ENCODE data around the gene SND1.

The SND1 gene

GRCh38 chr7:128042012-128042411 is 390.0 kb downstream of the SND1 start:
- intact Hi-C loops (cut with DNase I) = no loop called here
- peak; percentile 37 to 95 (median 84) for DNase-seq

DNA sequence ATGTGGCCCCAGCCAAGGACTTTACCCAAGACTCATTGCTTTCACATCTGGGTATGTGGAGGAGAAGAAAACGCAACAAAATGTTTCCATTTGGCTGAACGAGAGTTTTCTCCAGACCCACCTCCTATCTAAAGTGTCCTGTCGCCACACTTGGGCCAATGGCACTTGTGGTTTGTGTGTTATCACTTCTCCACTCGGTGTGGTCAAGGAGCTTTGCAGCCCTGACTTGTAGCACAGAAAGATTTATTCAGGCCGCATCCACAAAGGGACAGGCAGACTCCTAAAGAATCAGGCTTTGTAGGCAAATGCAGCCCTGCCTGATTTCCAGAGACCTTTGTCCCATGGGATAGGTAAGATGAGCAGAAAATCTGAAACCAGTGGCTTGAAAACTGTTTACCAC is 392.1 kb downstream of the SND1 start:
- intact Hi-C loops (cut with DNase I) = no loop called here
- no peak for DNase-seq

DNA sequence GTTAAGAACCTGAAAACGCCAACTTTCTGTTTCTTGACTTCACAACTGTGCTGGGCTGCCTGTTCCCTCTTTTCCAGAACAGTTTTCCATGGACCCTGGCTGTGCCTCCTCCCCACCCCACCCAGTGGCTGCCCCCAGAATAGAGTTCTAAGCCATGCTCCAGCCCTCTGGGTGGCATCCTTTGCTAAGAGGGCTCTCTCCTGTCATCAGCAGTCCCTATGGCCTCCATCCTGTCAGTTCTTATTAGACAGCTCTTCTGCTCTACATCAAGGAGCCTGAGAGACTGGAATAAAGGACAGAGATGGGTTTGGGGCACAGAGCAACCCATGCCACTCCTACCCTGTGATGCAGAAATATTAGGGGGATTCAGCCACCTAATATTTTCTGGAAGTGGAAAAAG is 393.2 kb downstream of the SND1 start:
- no peak for DNase-seq
- intact Hi-C loops (cut with DNase I) = no loop called here

GRCh38 chr7:128045766-128046165 is 393.8 kb downstream of the SND1 start:
- no peak for DNase-seq
- intact Hi-C loops (cut with DNase I) = no loop called here

GRCh38 chr7:128052404-128052803 is 400.4 kb downstream of the SND1 start:
- intact Hi-C loops (cut with DNase I) = no loop called here
- no peak for DNase-seq

DNA sequence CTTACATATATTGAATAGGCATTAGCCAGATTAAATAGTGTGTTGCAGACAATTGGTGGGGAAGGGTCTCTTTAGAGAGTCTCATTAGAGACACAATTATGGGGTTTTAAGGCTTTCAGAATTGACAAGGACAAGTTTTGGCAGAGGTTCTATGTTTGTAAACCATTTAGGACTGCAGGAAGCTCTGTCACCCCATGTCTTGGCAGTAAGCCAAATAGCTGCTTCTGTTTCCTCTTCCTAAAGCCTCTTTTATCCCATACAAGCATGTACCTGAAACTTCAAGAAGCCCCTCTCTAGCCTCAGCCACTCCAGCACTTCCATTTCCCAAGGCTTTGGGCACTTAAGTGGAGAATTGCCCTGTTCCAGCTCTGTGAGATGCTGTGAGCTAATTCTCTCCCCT is 401.0 kb downstream of the SND1 start:
- no peak for DNase-seq
- intact Hi-C loops (cut with DNase I) = no loop called here

GRCh38 chr7:128053991-128054390 is 402.0 kb downstream of the SND1 start:
- intact Hi-C loops (cut with DNase I) = no loop called here
- DNase-seq = no peak

DNA sequence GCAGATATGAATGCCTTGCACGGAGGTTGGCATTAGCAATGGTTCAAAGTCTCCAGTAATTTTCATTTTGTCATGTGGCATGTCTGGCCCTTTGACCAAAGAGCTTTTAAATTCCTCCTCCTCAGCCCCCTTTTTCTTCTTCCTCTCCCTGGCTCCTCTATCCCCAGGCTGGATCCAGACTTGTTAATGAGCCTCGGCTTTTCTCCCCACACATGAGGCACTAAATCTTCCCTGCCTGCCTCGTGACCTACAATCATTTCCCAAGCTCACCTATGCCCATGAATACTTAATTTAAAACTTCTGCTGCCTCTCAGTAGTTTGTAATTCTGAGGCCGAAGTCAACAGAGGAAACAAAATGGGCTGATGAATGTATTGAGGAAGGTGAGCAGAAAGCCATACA is 402.5 kb downstream of the SND1 start:
- DNase-seq = no peak
- intact Hi-C loops (cut with DNase I) = no loop called here

GRCh38 chr7:128055637-128056036 is 403.6 kb downstream of the SND1 start:
- intact Hi-C loops (cut with DNase I) = no loop called here
- no peak for DNase-seq

- intact Hi-C loops (cut with DNase I) = no loop called here
- no peak for DNase-seq
Observed at GRCh38 chr7:128056901-128057300, 404.9 kb downstream of the SND1 start.

- no peak for DNase-seq
- intact Hi-C loops (cut with DNase I) = no loop called here
Observed at GRCh38 chr7:128057909-128058308, 405.9 kb downstream of the SND1 start.

DNA sequence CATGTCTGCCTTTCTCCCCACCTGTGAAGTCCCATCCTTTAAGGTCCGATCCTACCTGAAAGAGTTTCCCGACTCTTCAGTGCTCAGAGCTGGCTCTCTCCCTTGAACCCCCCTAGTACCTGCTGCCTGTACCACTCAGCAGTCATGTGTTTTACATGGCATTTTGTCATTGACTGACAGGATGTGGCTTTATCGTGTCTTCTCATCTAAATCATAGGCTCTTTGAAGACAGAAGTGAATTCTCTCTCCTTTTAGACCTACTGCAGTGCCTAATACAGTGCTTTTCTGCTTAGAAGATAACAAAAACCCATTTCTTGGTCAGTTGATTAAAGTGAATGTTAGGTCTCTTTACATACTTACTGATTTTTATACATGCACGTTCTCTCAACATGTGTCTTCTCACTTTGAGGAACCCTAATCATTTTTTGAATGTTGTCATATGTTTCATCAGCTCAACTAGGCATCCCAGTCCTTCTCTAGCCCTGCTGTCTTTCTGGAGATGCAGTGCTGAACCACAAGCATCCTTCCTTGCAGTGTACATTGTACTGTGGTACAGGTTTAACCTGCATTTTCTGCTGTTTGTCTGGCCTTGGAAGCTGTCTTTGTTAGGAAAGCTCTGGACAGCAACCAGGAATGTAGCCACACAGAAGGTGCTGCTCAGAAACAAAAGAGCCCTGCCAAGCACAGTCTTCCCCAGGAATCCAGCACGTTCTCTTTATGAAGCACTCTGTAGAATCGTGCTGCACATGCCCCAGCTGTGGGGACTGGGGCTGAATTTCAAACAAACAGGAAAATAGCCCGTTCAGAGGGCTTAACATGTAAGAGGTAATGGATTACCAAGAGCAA is 407.4 kb downstream of the SND1 start:
- no peak for DNase-seq
- intact Hi-C loops (cut with DNase I) = no loop called here

DNA sequence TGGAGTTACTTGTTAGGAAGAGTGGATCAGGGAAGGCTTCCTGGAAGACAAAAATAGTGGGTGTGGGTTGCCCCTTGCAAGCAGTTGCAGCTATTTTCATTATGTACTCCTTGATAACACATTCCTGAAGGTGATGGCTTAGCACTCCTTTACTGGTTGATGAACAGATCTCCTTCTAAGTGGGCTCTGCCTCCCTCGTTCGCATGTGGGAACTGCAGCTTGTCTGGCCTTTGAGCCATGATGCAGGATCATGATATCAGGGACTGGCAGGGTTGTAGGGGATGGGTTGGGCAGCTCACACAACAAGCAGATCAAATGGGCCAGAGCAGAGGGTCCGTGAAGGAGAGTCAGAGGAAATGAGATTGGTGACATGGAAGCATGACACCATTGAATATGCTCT is 408.0 kb downstream of the SND1 start:
- intact Hi-C loops (cut with DNase I) = no loop called here
- DNase-seq = peak in 3 of 42 donors; percentile 42 to 57 (median 50)

GRCh38 chr7:128063088-128063487 is 411.1 kb downstream of the SND1 start:
- DNase-seq = peak in 7 of 42 donors; percentile 21 to 62 (median 31)
- intact Hi-C loops (cut with DNase I) = no loop called here

DNA sequence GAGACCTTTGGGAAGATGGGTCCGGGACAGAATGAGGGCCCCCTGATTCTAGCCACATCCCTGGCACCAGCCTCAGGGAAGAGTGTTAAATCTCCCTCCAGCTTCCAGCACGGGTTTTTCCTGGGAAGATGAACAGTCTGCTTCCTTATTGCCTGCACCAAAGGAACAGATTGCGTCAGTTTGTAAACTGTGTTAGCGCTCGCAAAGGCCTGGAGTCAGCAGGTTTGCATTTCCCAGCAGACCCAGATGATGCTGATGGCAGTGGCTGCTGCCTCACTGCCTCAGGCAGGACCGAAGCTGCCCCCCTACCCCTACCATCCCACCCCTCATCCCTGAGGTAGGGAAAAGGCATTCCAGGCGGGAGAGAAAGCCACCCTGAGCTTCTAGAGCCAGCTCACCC is 413.9 kb downstream of the SND1 start:
- DNase-seq = no peak
- intact Hi-C loops (cut with DNase I) = no loop called here

DNA sequence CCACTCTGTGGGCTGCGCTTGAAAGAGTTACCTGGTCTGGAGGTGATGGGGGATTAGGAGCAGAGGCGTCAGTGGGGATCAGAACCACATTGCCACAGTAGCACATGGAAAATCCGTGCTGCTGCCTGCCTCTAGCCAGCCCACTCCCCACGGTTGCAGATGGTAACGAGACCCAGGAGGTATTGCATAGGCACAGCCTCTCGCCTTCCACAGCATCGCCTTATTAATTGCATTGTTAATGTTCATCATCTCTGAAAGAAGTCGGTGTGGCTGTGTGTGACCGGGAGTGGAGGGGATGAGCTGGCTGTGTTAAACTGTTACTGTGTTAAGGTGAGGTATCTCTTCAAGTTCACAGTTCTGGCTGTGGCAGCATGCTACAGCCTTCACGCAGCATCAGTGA is 414.4 kb downstream of the SND1 start:
- DNase-seq = no peak
- intact Hi-C loops (cut with DNase I) = no loop called here

DNA sequence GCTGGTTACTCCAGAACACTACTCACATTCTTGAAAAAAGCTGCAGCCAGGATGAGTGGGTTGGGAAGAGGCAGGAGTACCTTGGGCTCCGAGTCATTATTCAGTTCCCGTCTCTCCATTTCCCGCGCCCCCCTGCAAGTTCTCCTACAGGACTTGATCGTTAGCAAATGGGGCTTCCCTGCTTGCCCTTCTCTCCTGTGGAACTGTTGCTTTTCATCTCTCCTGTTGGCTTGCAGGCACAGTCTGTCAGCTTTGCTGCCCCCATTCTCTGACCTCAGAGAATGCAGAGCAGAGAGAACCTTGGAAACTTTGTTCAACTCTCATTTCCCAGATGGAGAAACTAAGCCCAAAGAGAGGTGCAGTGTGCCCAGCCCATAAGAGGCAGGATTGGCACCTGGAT is 414.9 kb downstream of the SND1 start:
- DNase-seq = peak in 10 of 42 donors; percentile 14 to 60 (median 25)
- intact Hi-C loops (cut with DNase I) = no loop called here

GRCh38 chr7:128067983-128068382 is 416.0 kb downstream of the SND1 start:
- DNase-seq = no peak
- intact Hi-C loops (cut with DNase I) = no loop called here

- DNase-seq = no peak
- intact Hi-C loops (cut with DNase I) = no loop called here
Observed at GRCh38 chr7:128068785-128069184, 416.8 kb downstream of the SND1 start.

GRCh38 chr7:128069373-128070364 is 417.7 kb downstream of the SND1 start:
- DNase-seq = no peak
- intact Hi-C loops (cut with DNase I) = no loop called here

All from head of caudate nucleus (tissue), 42 donors.